ENCODE results near the gene GRHPR. TPM values are rescaled to one million over a fixed set of nuclear protein-coding genes. Genes with fewer than 3 reads are reported as not detected.
"Not testable (repeated sequence)": the region's sequence is repeated elsewhere in the genome, so short reads cannot be mapped to it uniquely, and the experiment has no call there.

The GRHPR gene
- total RNA-seq, 2 experiments from 2014 or later, result 62.8 to 64.6 TPM

DNA sequence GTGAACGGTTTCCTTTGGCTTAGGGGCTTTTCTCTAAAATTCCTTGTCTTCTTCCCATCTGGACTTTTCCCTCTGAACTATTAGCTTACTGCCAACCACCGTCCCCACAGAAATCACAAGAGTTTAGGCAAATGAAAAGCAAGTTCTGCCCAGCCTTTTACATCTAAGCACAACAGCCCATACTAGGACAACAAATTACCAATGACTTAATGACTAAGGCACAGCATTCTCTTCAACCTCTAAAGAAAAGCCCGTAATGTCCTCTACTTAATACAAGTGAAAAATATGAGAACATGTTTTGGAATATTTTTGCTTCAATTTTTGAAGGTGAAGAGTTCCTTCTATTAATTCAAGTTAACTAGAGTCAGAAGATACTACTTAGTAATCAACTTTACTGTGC lies 41.5 kb downstream of the GRHPR start:
- intact Hi-C loops (cut with micrococcal nuclease), result loop anchor here (10.0 kb wide), 1 partner anchor 49 kb away; no protein-coding TSS in a partner anchor
- CTCF ChIA-PET, result interaction anchor here (1.3 kb wide), 2 partner anchors 41 to 57 kb away, joined by 3 read pairs; no protein-coding TSS in a partner anchor
- Mint-ChIP-seq H3K27ac (peak overlapping the region; percentile 98), H3K4me1 (ENCODE audit: low read depth) (peaks cover 33% of the 10 kb centered on the region), H3K9me3 (no peaks in the 10 kb centered on the region), H3K36me3 (ENCODE audit: low read depth) (peaks cover 18% of the 10 kb centered on the region), H3K4me3 (peak overlapping the region; percentile 97), H3K27me3 (no peaks in the 10 kb centered on the region)
- no peak for DNase-seq
- no peak for ATAC-seq
- TF ChIP-seq, protein P1, sequence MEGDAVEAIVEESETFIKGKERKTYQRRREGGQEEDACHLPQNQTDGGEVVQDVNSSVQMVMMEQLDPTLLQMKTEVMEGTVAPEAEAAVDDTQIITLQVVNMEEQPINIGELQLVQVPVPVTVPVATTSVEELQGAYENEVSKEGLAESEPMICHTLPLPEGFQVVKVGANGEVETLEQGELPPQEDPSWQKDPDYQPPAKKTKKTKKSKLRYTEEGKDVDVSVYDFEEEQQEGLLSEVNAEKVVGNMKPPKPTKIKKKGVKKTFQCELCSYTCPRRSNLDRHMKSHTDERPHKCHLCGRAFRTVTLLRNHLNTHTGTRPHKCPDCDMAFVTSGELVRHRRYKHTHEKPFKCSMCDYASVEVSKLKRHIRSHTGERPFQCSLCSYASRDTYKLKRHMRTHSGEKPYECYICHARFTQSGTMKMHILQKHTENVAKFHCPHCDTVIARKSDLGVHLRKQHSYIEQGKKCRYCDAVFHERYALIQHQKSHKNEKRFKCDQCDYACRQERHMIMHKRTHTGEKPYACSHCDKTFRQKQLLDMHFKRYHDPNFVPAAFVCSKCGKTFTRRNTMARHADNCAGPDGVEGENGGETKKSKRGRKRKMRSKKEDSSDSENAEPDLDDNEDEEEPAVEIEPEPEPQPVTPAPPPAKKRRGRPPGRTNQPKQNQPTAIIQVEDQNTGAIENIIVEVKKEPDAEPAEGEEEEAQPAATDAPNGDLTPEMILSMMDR (IDR thresholded peaks at IDR 0.05), result no peak
- POLR2A ChIA-PET, result interaction anchor here (0.7 to 3.0 kb wide), 4 partner anchors 9 to 436 kb away, joined by 3 to 13 read pairs (median 3); partner anchors contain the start of gene POLR1E

DNA sequence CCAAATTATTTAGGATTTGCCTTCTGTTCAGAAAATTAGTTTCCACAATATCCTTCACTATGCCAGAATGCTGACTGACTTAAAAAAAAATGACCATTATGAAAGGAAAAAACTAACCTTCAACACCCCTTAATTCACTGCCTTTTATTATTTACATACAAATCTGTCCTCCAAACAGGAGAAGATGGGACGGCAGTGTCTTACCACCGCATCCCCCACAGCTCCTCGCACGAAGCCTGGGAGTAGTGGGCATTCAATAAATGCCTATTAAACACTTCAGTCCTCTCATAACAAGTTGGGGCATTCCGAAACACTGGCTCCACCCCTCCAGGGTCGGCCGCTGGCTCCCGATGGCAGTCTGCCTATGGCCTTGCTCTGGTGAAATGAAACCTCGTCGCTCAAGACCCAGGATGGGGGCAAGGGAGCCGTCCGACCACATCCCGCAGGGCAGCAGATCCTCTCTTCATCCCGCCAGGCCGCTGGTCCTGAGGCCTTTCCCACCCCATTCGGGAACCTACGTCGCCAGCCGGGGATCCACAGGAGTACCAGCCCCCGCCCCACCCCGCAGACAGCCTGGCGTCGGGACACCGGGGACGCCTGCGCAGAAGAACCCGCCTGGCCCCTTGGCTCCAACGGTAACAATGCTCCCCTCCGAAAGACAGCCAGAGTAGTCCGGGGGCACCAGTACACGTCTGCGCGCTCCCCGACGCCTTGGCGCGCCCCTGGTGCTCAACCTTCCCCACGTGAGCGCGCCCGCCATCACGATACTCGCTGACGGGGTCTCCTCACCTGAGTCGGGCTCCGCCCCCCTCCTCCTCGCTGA lies 42.1 kb downstream of the GRHPR start:
- intact Hi-C loops (cut with micrococcal nuclease), result loop anchor here (10.0 kb wide), 1 partner anchor 50 kb away; no protein-coding TSS in a partner anchor
- CTCF ChIA-PET, result interaction anchor here (1.3 to 1.5 kb wide), 3 partner anchors 21 to 58 kb away, joined by 3 to 6 read pairs (median 3); partner anchors contain the start of gene POLR1E
- peaks cover 31% of the 10 kb centered on the region for H3K4me1 Mint-ChIP-seq (ENCODE audit: low read depth)
- H3K27ac Mint-ChIP-seq, result peak overlapping the region; percentile 98
- no peaks in the 10 kb centered on the region for H3K9me3 Mint-ChIP-seq
- peak; percentile 65 for ATAC-seq
- POLR2A ChIA-PET, result interaction anchor here (0.7 to 3.0 kb wide), 7 partner anchors 9 to 436 kb away, joined by 3 to 42 read pairs (median 6); partner anchors contain the start of gene POLR1E
- H3K27me3 Mint-ChIP-seq, result no peaks in the 10 kb centered on the region
- H3K36me3 Mint-ChIP-seq (ENCODE audit: low read depth), result peaks cover 18% of the 10 kb centered on the region
- DNase-seq, result peak; percentile 94
- TF ChIP-seq, protein P1 (IDR thresholded peaks at IDR 0.05), result no peak
- peak overlapping the region; percentile 97 for H3K4me3 Mint-ChIP-seq

DNA sequence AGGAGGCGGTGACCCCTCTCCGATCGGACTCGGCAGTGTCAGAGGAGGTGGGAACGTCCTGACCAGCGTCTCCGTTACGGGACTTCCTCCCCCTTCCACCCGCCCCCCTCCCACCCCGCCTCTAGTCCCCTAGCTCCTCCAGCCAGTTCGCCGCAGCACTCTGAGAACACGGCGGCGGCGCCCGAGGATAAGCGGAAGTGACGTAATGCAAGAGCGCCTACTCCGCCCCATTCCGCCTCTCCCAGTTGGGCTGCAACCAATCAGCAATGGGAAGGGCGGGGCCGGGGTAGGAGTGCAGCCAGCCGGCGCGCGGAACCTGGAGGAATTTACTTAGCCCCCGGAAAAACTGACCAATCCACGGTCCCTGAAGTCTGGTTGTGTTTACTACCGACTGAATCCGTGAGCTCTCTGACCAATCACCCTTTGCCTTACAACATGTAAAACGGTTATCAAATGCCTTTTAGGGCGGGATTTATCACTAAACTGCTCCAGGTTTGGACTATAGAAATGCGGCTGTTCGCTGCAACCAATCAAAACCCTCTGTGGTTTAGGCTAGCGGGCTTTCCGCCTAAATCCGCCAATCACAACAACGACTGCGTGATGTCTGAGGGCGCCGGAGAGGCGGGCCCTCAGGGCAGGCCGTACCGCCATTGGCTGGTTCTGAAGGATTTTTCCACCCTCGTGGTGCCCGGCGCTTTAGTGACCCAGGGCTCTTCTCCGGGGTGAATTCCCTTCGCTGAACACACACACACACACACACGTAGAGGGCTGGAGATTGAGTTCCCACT lies 42.9 kb downstream of the GRHPR start, which contains the start of gene ZBTB5:
Gene ZBTB5, minus strand, starts transcription at position 202 of the 788 bp plus-strand sequence. CDS start 22,899 bp downstream, outside the sequence.
- Mint-ChIP-seq H3K36me3 (ENCODE audit: low read depth) (peaks cover 18% of the 10 kb centered on the region), H3K4me1 (ENCODE audit: low read depth) (peaks cover 31% of the 10 kb centered on the region), H3K27ac (peak within 1 kb of the TSS; percentile 98), H3K9me3 (no peaks in the 10 kb centered on the region), H3K27me3 (no peaks in the 10 kb centered on the region), H3K4me3 (peak within 1 kb of the TSS; percentile 97)
- ChIA-PET CTCF (interaction anchor here (1.3 to 1.7 kb wide), 3 partner anchors 15 to 59 kb away, joined by 3 to 6 read pairs (median 5); partner anchors contain the start of gene POLR1E), POLR2A (interaction anchor here (1.0 to 2.5 kb wide), 12 partner anchors 10 to 320 kb away, joined by 3 to 42 read pairs (median 4); partner anchors contain the start of genes EXOSC3, POLR1E and TOMM5)
- ATAC-seq (peak; percentile 79), DNase-seq (peak; percentile 100)
- intact Hi-C loops (cut with micrococcal nuclease), result loop anchor here (2.0 to 10.0 kb wide), 2 partner anchors 17 to 51 kb away; no protein-coding TSS in a partner anchor
- TF ChIP-seq, protein P1 (IDR thresholded peaks at IDR 0.05), result no peak

DNA sequence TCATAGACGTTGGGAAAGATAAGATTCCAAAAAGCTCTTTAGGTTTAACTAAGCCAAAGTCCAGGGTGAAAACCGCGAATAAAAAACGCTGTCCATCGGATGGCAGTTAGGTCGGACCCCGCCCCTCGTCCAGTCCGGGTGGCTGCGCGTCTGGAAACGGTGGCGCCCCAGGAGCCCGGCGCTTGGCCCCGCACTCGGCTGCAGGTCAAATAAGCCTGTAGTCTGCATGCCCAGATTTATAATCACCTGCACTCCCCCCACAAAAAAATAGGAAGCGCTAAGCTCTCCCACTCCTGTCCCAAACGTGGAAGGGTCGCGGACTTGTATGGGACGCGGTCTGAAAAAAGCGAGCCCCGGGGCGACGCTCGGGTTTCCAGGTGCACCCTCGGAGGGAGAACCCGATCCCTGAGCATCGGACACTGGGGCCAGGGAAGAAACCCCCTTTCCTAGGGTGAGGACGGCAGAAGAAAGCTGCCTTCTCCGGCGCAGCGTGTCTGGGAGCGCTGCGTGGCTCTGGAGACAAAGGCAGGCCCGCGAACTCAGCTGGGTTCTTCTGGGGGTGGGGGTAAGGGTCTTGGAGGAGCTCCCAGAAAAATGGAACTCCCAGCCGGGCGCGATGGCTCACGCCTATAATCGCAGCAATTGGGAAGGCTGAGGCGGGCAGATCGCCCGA lies 43.7 kb downstream of the GRHPR start:
- Mint-ChIP-seq H3K4me1 (ENCODE audit: low read depth) (peaks cover 26% of the 10 kb centered on the region), H3K36me3 (ENCODE audit: low read depth) (peaks cover 17% of the 10 kb centered on the region), H3K4me3 (peak overlapping the region; percentile 97), H3K27ac (peak overlapping the region; percentile 98), H3K27me3 (no peaks in the 10 kb centered on the region), H3K9me3 (no peaks in the 10 kb centered on the region)
- intact Hi-C loops (cut with micrococcal nuclease), result loop anchor here (2.0 to 10.0 kb wide), 2 partner anchors 17 to 51 kb away; no protein-coding TSS in a partner anchor
- DNase-seq, result peak; percentile 38
- peak; percentile 3 for ATAC-seq
- TF ChIP-seq, protein P1 (IDR thresholded peaks at IDR 0.05), result no peak
- ChIA-PET POLR2A (interaction anchor here (0.8 to 2.5 kb wide), 13 partner anchors 9 to 319 kb away, joined by 3 to 42 read pairs (median 4); partner anchors contain the start of genes EXOSC3, POLR1E and TOMM5), CTCF (interaction anchor here (1.5 to 1.7 kb wide), 2 partner anchors 15 to 19 kb away, joined by 5 to 6 read pairs; partner anchors contain the start of gene POLR1E)

DNA sequence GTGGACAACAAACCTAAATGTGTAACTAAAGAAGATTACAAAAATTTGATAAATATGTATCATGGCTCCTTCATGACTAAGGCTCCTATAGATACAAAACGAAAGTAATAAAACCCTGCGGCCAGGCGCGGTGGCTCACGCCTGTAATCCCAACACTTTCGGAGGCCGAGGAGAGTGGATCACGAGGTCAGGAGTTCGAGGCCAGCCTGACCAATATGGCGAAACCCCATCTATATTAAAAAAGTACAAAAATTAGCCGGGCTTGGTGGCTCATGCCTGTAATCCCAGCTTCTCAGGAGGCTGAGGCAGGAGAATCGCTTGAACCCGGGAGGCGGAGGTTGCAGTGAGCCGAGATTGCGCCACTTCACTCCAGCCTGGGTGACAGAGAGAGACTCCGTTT lies 45.0 kb downstream of the GRHPR start:
- Mint-ChIP-seq H3K4me1 (ENCODE audit: low read depth) (peaks cover 26% of the 10 kb centered on the region), H3K36me3 (ENCODE audit: low read depth) (peaks cover 11% of the 10 kb centered on the region)
- H3K27ac Mint-ChIP-seq, H3K9me3 Mint-ChIP-seq, H3K27me3 Mint-ChIP-seq, POLR2A ChIA-PET, CTCF ChIA-PET, ATAC-seq, DNase-seq, H3K4me3 Mint-ChIP-seq: not testable (repeated sequence)
- intact Hi-C loops (cut with micrococcal nuclease), result loop anchor here (2.0 to 10.0 kb wide), 2 partner anchors 15 to 53 kb away; no protein-coding TSS in a partner anchor
